ENCODE results near the gene SLC44A5.

DNA sequence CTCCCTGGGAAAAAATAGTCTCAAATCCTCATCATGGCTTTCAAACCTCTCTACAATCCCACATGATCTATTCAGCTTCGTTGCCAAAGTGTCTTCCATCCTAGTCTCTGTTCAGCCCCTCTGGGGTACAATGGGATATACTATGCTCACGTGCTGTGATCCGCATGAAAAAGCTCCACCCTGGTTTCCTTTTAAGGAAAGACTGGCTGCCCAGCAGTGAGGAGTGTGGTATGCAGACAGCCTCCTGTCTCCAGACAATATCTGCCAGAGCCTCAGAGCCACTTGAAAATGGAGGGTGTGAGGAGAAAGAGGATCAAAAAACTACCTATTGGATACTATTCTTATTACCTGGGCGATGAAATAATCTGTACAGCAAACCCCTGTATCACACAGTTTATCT lies 282.2 kb downstream of the SLC44A5 start:
- TF ChIP-seq POLR2AphosphoS5 (IDR thresholded peaks at IDR 0.05; ENCODE audit: low read depth, low read length) (no peak), POLR2A (IDR thresholded peaks at IDR 0.05; ENCODE audit: low read depth, low read length) (no peak)
